Measurements from ENCODE around the gene CEP112. TPM values are rescaled to one million over a fixed set of nuclear protein-coding genes. Genes with fewer than 3 reads are reported as not detected.

Gene CEP112
- total and polyA plus RNA-seq, 3 donors from 2014 or later = 50.2 to 107 (median 78.8) TPM

DNA sequence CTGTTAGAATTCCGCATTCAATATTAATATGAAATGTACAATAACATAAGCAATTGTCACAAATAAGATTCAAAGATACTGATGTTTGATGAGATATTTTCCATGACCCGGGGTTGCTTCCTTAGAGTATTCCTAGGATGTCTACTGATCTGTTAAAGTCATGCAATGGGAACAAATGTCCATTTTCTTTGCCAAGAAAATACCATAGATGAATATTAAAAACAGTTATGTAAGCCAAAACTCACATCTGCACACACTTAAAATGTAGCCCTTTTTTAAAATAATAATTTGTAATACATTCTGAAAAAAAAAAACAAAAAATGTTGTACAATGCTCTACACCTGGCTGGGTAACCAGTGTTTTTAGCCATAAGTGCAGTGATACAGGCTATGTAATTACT is 371.1 kb downstream of the CEP112 start:
- H3K36me3 ChIP-seq (ENCODE audit: low read depth, missing control alignments) = no peaks in the 10 kb centered on the region
- intact Hi-C loops (cut with DNase I; ENCODE audit: low total_unique reads) = no loop called here
- no peak overlapping the region for H3K27ac ChIP-seq
- WGBS, 2 donors = 77 to 81% methylated on average over 2 of the region's 2 CpGs
- H3K4me1 ChIP-seq = no peaks in the 10 kb centered on the region
- no peak for TF ChIP-seq POLR2A (IDR thresholded peaks at IDR 0.05)
- TF ChIP-seq CTCF (IDR thresholded peaks at IDR 0.05) = no peak
- no peak overlapping the region for H3K4me3 ChIP-seq
- DNase-seq = no peak
- no peaks in the 10 kb centered on the region for H3K27me3 ChIP-seq
- no peaks in the 10 kb centered on the region for H3K9me3 ChIP-seq

DNA sequence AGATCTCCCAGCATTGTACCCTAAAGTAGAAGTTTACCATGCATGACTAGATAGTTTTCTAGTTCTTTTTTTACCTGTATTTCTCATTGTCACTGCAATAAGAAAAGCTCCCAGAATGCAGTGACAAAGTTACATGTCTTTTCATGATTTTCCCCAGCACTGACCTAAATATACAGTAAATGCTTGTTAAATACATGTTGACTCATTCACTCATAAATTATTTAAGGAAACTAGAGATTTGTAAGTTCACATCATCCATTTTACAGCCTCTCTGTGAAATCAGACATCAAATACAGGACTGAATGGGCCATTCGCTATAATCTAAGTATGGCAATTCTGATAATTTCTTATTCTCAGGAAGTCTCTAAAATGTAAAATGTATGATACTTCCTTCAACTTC is 371.6 kb downstream of the CEP112 start:
- TF ChIP-seq CTCF (IDR thresholded peaks at IDR 0.05) (no peak), POLR2A (IDR thresholded peaks at IDR 0.05) (no peak)
- WGBS, 2 donors = 94% methylated on average over 1 of the region's 1 CpG
- H3K36me3 ChIP-seq (ENCODE audit: low read depth, missing control alignments) = no peaks in the 10 kb centered on the region
- intact Hi-C loops (cut with DNase I; ENCODE audit: low total_unique reads) = no loop called here
- H3K27ac ChIP-seq = no peak overlapping the region
- DNase-seq = no peak
- no peaks in the 10 kb centered on the region for H3K9me3 ChIP-seq
- no peak overlapping the region for H3K4me3 ChIP-seq
- H3K27me3 ChIP-seq = no peaks in the 10 kb centered on the region
- no peaks in the 10 kb centered on the region for H3K4me1 ChIP-seq

DNA sequence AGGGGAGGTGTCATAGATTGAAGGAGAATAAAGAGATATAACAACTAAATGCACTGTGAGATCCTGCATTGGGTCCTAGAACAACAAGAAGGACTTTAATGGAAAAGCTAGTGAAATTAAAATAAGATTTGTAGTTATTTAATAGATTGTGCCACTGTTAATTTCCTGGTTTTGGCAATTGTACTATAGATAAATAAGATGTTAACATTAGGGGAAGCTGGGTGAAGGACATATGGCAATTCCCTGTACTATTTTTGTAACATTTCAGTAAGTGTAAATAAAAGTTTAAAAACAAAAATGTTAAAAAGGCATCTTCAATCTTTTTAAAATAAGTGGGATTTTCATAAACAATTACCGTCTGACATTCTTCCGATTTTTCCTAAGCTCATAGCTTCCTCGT is 372.1 kb downstream of the CEP112 start:
- 45 to 47% methylated on average over 3 of the region's 3 CpGs for WGBS, 2 donors
- Histone ChIP-seq H3K4me1 (no peaks in the 10 kb centered on the region), H3K4me3 (no peak overlapping the region), H3K27me3 (no peaks in the 10 kb centered on the region), H3K9me3 (no peaks in the 10 kb centered on the region), H3K36me3 (ENCODE audit: low read depth, missing control alignments) (no peaks in the 10 kb centered on the region), H3K27ac (no peak overlapping the region)
- no peak for DNase-seq
- TF ChIP-seq CTCF (IDR thresholded peaks at IDR 0.05) = no peak
- intact Hi-C loops (cut with DNase I; ENCODE audit: low total_unique reads) = no loop called here

DNA sequence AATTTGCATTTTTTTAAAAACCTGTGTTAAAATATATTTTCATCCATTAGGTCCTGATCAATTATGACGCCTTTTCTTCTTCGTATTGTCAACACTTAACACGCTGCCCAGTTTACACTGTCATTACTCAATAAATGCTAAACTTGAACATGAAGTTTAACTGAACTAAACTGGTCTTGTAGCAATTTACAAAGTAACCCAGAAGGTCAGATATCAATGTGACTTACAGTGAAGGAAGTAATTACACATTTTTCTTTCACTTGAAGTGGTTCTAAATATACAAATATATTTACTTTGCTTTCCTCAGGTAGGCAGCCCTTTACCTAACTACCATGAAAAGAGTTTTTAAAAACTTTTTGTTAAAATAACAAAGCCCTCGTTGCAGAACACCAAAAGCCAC is 374.0 kb downstream of the CEP112 start:
- WGBS, 2 donors = 87 to 90% methylated on average over 4 of the region's 4 CpGs
- TF ChIP-seq CTCF (IDR thresholded peaks at IDR 0.05) = no peak
- Histone ChIP-seq H3K27ac (no peak overlapping the region), H3K27me3 (no peaks in the 10 kb centered on the region), H3K9me3 (no peaks in the 10 kb centered on the region), H3K4me1 (no peaks in the 10 kb centered on the region), H3K36me3 (ENCODE audit: low read depth, missing control alignments) (no peaks in the 10 kb centered on the region), H3K4me3 (no peak overlapping the region)
- no peak for DNase-seq
- intact Hi-C loops (cut with DNase I; ENCODE audit: low total_unique reads) = no loop called here

GRCh38 chr17:65814418-65814817 is 377.5 kb downstream of the CEP112 start:
- no peaks in the 10 kb centered on the region for H3K36me3 ChIP-seq (ENCODE audit: low read depth, missing control alignments)
- no peak for DNase-seq
- TF ChIP-seq CTCF (IDR thresholded peaks at IDR 0.05) (no peak), POLR2A (IDR thresholded peaks at IDR 0.05) (no peak)
- intact Hi-C loops (cut with DNase I; ENCODE audit: low total_unique reads) = no loop called here
- H3K4me3 ChIP-seq = no peak overlapping the region
- no peaks in the 10 kb centered on the region for H3K27me3 ChIP-seq
- no peak overlapping the region for H3K27ac ChIP-seq
- no peaks in the 10 kb centered on the region for H3K4me1 ChIP-seq
- WGBS, 2 donors = 90% methylated on average over 1 of the region's 1 CpG
- no peaks in the 10 kb centered on the region for H3K9me3 ChIP-seq

Measured in testis (tissue), 3 donors.